ENCODE results near the gene NFIC.

NFIC gene

DNA sequence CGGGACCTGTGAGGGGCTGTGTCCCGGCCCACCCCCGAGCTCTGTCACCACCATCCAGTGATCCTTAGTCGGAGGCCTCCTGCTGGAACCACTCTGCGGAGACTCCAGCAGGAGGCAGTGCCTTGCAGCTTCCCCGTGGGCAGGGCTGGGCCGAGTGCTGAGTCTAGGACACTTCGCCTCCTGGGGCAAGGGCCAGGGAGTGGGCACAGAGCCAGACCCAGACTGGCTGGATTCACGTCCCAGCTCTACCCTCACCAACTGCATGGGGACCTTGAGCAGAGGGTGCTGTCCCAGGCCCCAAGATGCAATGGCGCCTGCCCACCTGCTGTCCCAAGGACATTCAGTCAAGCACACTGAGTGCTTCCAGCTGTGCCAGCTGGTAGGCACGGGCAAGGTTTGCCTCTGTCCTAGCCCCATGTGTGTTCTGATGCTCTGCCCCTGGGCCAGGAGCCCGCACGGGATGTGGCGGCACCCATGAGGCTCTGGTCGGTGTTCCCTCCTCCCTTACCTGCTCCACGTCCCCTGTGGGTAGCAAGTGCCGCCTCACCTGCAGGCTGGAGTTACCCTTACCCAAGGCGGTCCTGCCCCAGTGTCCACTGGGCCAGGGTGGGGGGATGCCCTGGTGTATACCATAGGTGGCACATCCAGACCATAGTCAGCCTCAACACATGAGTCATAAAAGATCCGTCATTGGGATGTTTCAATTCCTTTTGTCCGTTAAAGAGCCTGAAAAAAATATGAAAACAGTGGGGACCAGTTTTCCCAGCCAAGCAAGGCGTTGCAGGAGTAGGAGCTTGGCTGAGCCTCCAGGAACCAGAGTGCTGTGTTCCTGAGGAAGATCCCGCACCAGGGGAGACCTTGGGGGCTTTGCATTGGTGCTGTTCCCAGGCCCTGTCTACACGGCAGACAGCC is 147.1 kb downstream of the NFIC start:
- no peak for DNase-seq

DNA sequence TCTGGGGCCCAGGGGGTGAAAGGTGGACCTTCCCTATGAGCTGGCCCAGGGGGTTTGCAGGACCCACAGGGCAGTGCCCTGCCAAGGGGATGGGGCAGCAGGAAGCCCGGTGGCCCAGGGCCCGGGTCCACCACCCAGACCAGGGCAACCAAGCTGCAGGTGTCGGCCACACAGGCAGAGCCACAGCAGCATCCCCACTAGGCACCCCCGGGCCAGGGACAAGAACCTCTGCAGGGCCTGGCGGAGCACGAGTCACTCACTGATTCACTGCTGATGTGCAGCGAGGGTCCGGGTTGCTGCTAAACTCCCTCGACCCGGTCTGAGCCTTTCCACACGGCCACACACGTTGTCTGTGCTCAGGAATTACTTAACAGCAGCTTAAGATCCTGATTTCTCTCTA is 148.5 kb downstream of the NFIC start:
- peak; percentile 31 for DNase-seq

DNA sequence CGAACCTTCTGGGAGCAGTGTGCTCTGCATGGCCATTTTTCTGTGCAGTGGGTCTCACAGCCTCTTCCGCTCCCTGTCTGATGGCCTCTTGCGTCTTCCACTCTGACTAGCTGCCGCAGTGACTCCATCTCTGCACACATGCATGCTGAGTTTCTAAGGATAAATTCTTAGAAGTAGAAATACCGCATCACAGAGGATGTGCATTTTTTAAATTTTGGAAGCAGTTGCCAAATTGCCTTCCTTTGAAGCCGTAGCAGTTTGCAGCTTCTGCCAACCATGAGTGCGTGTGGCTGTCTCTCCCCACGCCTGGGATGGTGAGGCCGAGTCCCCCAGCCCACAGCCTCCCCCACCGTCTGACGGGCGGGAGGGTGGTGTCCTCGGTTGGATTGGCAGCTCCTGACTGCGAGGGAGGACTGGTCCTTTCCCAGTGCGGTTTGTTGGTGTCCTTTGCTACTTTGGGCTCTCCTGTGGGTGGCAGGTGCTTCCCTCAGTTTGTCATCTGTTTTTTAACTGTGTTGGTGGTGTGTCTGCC is 149.6 kb downstream of the NFIC start:
- DNase-seq = peak; percentile 72

DNA sequence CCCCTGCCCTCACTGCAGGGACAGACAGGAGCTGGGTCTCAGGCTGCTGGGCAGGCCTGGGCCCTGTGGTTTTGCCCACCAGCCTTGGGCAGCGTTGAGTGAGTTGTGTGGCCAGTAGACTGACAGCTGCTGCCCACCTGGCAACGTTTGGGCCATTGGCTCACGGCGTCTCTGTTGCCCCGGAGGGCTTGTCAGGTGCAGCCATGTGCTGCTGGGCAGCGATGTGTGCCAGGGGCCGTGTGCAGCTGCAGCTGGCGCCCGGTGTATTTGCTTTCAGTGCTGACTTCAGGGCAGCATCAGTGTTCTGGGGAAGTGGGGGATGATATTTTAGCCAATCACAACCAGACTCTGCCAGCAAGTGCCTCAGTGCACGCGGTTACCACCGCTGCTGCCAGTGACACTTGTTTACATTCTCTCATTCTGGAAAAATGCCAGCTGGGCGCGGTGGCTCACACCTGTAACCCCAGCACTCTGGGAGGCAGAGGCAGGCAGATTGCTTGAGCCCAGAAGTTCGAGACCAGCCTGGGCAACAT is 150.4 kb downstream of the NFIC start:
- DNase-seq = no peak

- no peak for DNase-seq
Observed at GRCh38 chr19:3517638-3518037, 151.3 kb downstream of the NFIC start.

- DNase-seq = no peak
Observed at GRCh38 chr19:3518255-3518654, 151.9 kb downstream of the NFIC start.

GRCh38 chr19:3518659-3519058 is 152.3 kb downstream of the NFIC start:
- no peak for DNase-seq
